ENCODE data around the gene MED13L. TPM values are rescaled to one million over a fixed set of nuclear protein-coding genes. Genes with fewer than 3 reads are reported as not detected.
"Not testable (repeated sequence)": the region's sequence is repeated elsewhere in the genome, so short reads cannot be mapped to it uniquely, and the experiment has no call there.

The MED13L gene
- total RNA-seq, 1 donor from 2014 or later: 97.7 TPM

GRCh38 chr12:116236148-116236731 lies 41.3 kb downstream of the MED13L start:
- TF ChIP-seq CTCF (conservative IDR thresholded peaks at IDR 0.05): peak; percentile 69
- no peak for DNase-seq (ENCODE audit: extremely low spot score, unreplicated experiment)
- Mint-ChIP-seq H3K4me3 (no peak overlapping the region), H3K4me1 (ENCODE audit: unreplicated experiment) (peaks cover 29% of the 10 kb centered on the region), H3K27me3 (no peaks in the 10 kb centered on the region), H3K9me3 (no peaks in the 10 kb centered on the region), H3K27ac (peak overlapping the region; percentile 4), H3K36me3 (no peaks in the 10 kb centered on the region)

- H3K27ac Mint-ChIP-seq; H3K4me3 Mint-ChIP-seq; DNase-seq (ENCODE audit: extremely low spot score, unreplicated experiment); H3K9me3 Mint-ChIP-seq; H3K27me3 Mint-ChIP-seq; H3K36me3 Mint-ChIP-seq: not testable (repeated sequence)
- H3K4me1 Mint-ChIP-seq (ENCODE audit: unreplicated experiment): peaks cover 29% of the 10 kb centered on the region
These were observed 43.3 kb downstream of the MED13L start for GRCh38 chr12:116234148-116234547.

GRCh38 chr12:116233669-116234068 lies 43.8 kb downstream of the MED13L start:
- H3K27ac Mint-ChIP-seq: no peak overlapping the region
- peaks cover 29% of the 10 kb centered on the region for H3K4me1 Mint-ChIP-seq (ENCODE audit: unreplicated experiment)
- H3K4me3 Mint-ChIP-seq: no peak overlapping the region

GRCh38 chr12:116227811-116228210 lies 49.7 kb downstream of the MED13L start:
- Mint-ChIP-seq H3K9me3 (no peaks in the 10 kb centered on the region), H3K36me3 (peaks cover 15% of the 10 kb centered on the region), H3K27me3 (no peaks in the 10 kb centered on the region), H3K27ac (no peak overlapping the region), H3K4me3 (no peak overlapping the region), H3K4me1 (ENCODE audit: unreplicated experiment) (peaks cover 7% of the 10 kb centered on the region)
- no peak for DNase-seq (ENCODE audit: extremely low spot score, unreplicated experiment)
- no peak for TF ChIP-seq CTCF (conservative IDR thresholded peaks at IDR 0.05)

More at GRCh38 chr12:116233669-116234068, 43.8 kb downstream of the MED13L start:
- no peaks in the 10 kb centered on the region for H3K9me3 Mint-ChIP-seq
- no peak for TF ChIP-seq CTCF (conservative IDR thresholded peaks at IDR 0.05)
- peaks cover under 1% of the 10 kb centered on the region for H3K36me3 Mint-ChIP-seq
- DNase-seq (ENCODE audit: extremely low spot score, unreplicated experiment): no peak
- no peaks in the 10 kb centered on the region for H3K27me3 Mint-ChIP-seq

- no peak overlapping the region for H3K27ac Mint-ChIP-seq
- TF ChIP-seq CTCF (conservative IDR thresholded peaks at IDR 0.05): no peak
- H3K4me1 Mint-ChIP-seq (ENCODE audit: unreplicated experiment): peaks cover 16% of the 10 kb centered on the region
- H3K4me3 Mint-ChIP-seq: no peak overlapping the region
- no peak for DNase-seq (ENCODE audit: extremely low spot score, unreplicated experiment)
- H3K36me3 Mint-ChIP-seq: peaks cover 23% of the 10 kb centered on the region
- no peaks in the 10 kb centered on the region for H3K27me3 Mint-ChIP-seq
- H3K9me3 Mint-ChIP-seq: no peaks in the 10 kb centered on the region
These were observed 51.5 kb downstream of the MED13L start for GRCh38 chr12:116226026-116226425.

- Mint-ChIP-seq H3K36me3 (peaks cover 16% of the 10 kb centered on the region), H3K27me3 (no peaks in the 10 kb centered on the region), H3K4me1 (ENCODE audit: unreplicated experiment) (peaks cover 23% of the 10 kb centered on the region), H3K9me3 (no peaks in the 10 kb centered on the region), H3K4me3 (no peak overlapping the region), H3K27ac (no peak overlapping the region)
- no peak for TF ChIP-seq CTCF (conservative IDR thresholded peaks at IDR 0.05)
- no peak for DNase-seq (ENCODE audit: extremely low spot score, unreplicated experiment)
These were observed 55.1 kb downstream of the MED13L start for GRCh38 chr12:116222358-116222757.

All from type B pancreatic cell (in vitro differentiated cells).